ENCODE data around the gene FOSB. TPM values are rescaled to one million over a fixed set of nuclear protein-coding genes. Genes with fewer than 3 reads are reported as not detected.

FOSB gene
- total RNA-seq, 1 experiment from 2014 or later = 29.3 TPM

DNA sequence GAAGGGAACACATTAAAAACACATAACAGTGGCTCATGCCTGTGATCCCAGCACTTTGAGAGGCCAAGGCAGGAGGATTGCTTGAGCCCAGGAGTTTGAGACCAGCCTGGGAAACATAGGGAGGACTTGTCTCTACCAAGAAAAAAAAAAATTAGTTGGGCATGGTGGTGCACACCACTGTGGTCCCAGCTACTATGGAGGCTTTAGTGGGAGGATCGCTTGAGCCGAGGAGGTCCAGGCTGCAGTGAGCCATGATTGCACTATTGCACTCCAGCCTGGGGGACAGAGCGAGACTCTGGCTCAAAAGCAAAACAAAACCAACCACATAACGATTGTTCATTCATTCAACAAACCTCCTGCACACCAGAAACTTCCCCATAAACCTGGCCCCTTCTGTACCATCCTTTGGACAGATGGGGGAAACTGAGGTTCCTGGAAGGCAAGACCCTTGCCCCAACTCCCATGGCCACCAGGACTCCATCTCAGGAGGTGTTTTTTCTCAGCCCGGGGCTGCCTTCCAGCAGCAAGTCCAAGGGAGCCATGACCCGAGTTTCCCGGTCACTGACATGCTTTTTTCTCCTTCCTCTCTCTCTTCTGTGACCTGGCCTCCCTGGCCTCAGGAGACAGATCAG, 4.3 kb downstream of the FOSB start:
- Mint-ChIP-seq H3K4me3 (ENCODE audit: unreplicated experiment) (peak overlapping the region; percentile 13), H3K36me3 (ENCODE audit: insufficient read depth, unreplicated experiment) (peaks cover 95% of the 10 kb centered on the region), H3K9me3 (ENCODE audit: unreplicated experiment) (no peaks in the 10 kb centered on the region), H3K27ac (ENCODE audit: low read depth, unreplicated experiment) (no peak overlapping the region), H3K27me3 (ENCODE audit: insufficient read depth, unreplicated experiment) (no peaks in the 10 kb centered on the region), H3K4me1 (ENCODE audit: insufficient read depth, unreplicated experiment) (peaks cover 6% of the 10 kb centered on the region)
- TF ChIP-seq CTCF (IDR thresholded peaks at IDR 0.05; ENCODE audit: unreplicated experiment) = no peak
- ChIA-PET POLR2A (interaction anchor here (1.0 kb wide), 1 partner anchor 68 kb away, joined by 3 read pairs; no protein-coding TSS in a partner anchor), CTCF (interaction anchor here (0.9 to 1.3 kb wide), 3 partner anchors 13 to 32 kb away, joined by 3 to 6 read pairs (median 5); no protein-coding TSS in a partner anchor)
- BruUV-seq (replicated peaks) = no TSS peak
- intact Hi-C loops (cut with micrococcal nuclease) = no loop called here
- no peak for DNase-seq (ENCODE audit: unreplicated experiment)

DNA sequence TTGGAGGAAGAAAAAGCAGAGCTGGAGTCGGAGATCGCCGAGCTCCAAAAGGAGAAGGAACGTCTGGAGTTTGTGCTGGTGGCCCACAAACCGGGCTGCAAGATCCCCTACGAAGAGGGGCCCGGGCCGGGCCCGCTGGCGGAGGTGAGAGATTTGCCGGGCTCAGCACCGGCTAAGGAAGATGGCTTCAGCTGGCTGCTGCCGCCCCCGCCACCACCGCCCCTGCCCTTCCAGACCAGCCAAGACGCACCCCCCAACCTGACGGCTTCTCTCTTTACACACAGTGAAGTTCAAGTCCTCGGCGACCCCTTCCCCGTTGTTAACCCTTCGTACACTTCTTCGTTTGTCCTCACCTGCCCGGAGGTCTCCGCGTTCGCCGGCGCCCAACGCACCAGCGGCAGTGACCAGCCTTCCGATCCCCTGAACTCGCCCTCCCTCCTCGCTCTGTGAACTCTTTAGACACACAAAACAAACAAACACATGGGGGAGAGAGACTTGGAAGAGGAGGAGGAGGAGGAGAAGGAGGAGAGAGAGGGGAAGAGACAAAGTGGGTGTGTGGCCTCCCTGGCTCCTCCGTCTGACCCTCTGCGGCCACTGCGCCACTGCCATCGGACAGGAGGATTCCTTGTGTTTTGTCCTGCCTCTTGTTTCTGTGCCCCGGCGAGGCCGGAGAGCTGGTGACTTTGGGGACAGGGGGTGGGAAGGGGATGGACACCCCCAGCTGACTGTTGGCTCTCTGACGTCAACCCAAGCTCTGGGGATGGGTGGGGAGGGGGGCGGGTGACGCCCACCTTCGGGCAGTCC, 5.0 kb downstream of the FOSB start:
- Mint-ChIP-seq H3K36me3 (ENCODE audit: insufficient read depth, unreplicated experiment) (peaks cover 90% of the 10 kb centered on the region), H3K4me3 (ENCODE audit: unreplicated experiment) (no peak overlapping the region), H3K27ac (ENCODE audit: low read depth, unreplicated experiment) (no peak overlapping the region), H3K4me1 (ENCODE audit: insufficient read depth, unreplicated experiment) (peaks cover 8% of the 10 kb centered on the region), H3K9me3 (ENCODE audit: unreplicated experiment) (no peaks in the 10 kb centered on the region), H3K27me3 (ENCODE audit: insufficient read depth, unreplicated experiment) (no peaks in the 10 kb centered on the region)
- CTCF ChIA-PET = interaction anchor here (0.6 to 1.3 kb wide), 4 partner anchors 12 to 118 kb away, joined by 3 to 6 read pairs (median 4); no protein-coding TSS in a partner anchor
- BruUV-seq (replicated peaks) = no TSS peak
- intact Hi-C loops (cut with micrococcal nuclease) = no loop called here
- no peak for DNase-seq (ENCODE audit: unreplicated experiment)
- no peak for TF ChIP-seq CTCF (IDR thresholded peaks at IDR 0.05; ENCODE audit: unreplicated experiment)
- POLR2A ChIA-PET = interaction anchor here (1.0 kb wide), 1 partner anchor 69 kb away, joined by 3 read pairs; no protein-coding TSS in a partner anchor

DNA sequence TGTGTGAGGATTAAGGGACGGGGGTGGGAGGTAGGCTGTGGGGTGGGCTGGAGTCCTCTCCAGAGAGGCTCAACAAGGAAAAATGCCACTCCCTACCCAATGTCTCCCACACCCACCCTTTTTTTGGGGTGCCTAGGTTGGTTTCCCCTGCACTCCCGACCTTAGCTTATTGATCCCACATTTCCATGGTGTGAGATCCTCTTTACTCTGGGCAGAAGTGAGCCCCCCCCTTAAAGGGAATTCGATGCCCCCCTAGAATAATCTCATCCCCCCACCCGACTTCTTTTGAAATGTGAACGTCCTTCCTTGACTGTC, 5.5 kb downstream of the FOSB start:
- intact Hi-C loops (cut with micrococcal nuclease) = no loop called here
- DNase-seq (ENCODE audit: unreplicated experiment) = no peak
- Mint-ChIP-seq H3K9me3 (ENCODE audit: unreplicated experiment) (no peaks in the 10 kb centered on the region), H3K4me3 (ENCODE audit: unreplicated experiment) (no peak overlapping the region), H3K4me1 (ENCODE audit: insufficient read depth, unreplicated experiment) (peaks cover 13% of the 10 kb centered on the region), H3K27ac (ENCODE audit: low read depth, unreplicated experiment) (peak overlapping the region; percentile 29), H3K27me3 (ENCODE audit: insufficient read depth, unreplicated experiment) (no peaks in the 10 kb centered on the region), H3K36me3 (ENCODE audit: insufficient read depth, unreplicated experiment) (peaks cover 85% of the 10 kb centered on the region)
- BruUV-seq (replicated peaks) = no TSS peak
- POLR2A ChIA-PET = no interaction called here
- no peak for TF ChIP-seq CTCF (IDR thresholded peaks at IDR 0.05; ENCODE audit: unreplicated experiment)
- CTCF ChIA-PET = interaction anchor here (1.9 kb wide), 1 partner anchor 12 kb away, joined by 10 read pairs; no protein-coding TSS in a partner anchor
